G401 (cell line): ENCODE results near the gene ANKMY1. TPM values are rescaled to one million over a fixed set of nuclear protein-coding genes. Genes with fewer than 3 reads are reported as not detected.

Experiments
- DNase-seq: peaks from one replicate; pipeline ENCODE4 v3.0.0-alpha.2; 2015; ENCODE audit warnings: low spot score
- in situ Hi-C: cut with HindIII; loops from 2 replicates; pipeline ENCODE4 v1.10.0; 2016; ENCODE audit warnings: low sequenced_read_pairs, mixed read lengths
- total RNA-seq: library from RNA; depleted of rRNA; stranded (reverse); fragments of >200 nt; shearing (Covaris generic); gene quantifications from 2 replicates; pipeline ENCODE4 v1.2.3, GENCODE V29; 2014

ANKMY1 gene
- total RNA-seq, 1 experiment from 2014 or later, result 14.7 TPM

GRCh38 chr2:240512109-240512485, 45.7 kb downstream of the ANKMY1 start:
- in situ Hi-C loops, result no loop called here
- no peak for DNase-seq

GRCh38 chr2:240511351-240512108, 46.3 kb downstream of the ANKMY1 start:
- no peak for DNase-seq
- in situ Hi-C loops, result no loop called here

- no peak for DNase-seq
- in situ Hi-C loops, result no loop called here
Measured at GRCh38 chr2:240510513-240511210, 47.1 kb downstream of the ANKMY1 start.

- DNase-seq, result no peak
- in situ Hi-C loops, result no loop called here
Measured at GRCh38 chr2:240509667-240510512, 47.9 kb downstream of the ANKMY1 start.

DNA sequence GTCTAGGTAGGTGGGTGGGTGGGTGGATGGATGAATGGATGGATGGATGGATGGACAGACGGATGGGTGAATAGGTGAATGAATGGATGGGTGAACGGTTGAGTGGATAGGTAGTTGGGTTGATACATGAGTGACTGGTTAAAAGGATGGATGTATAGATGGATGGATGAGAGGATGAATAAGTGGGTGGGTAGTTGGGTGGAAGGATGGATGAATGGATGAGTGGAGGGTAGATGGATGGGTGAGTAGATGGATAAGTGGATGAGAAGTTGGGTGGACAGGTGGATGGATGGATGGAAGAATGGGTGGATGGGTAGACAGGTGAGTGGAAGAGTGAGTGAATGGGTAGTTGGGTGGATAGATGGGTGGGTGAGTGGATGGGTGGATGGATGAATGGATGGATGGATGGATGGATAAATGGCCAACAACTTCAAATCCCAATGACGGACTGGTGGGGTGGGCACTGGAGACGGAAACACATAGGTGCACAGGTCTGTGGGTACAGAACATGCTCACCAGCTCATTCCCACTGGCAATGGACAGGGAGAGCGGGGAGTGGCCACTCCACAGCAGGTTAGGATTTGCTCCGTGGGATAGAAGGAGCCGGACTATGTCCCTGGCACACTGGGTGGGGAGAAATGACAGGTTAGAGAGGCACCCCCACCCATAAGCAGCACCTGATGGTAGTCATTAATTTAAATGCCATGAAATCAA, 48.8 kb downstream of the ANKMY1 start:
- no peak for DNase-seq
- in situ Hi-C loops, result no loop called here

GRCh38 chr2:240507778-240508251, 50.0 kb downstream of the ANKMY1 start:
- no peak for DNase-seq
- in situ Hi-C loops, result no loop called here

DNA sequence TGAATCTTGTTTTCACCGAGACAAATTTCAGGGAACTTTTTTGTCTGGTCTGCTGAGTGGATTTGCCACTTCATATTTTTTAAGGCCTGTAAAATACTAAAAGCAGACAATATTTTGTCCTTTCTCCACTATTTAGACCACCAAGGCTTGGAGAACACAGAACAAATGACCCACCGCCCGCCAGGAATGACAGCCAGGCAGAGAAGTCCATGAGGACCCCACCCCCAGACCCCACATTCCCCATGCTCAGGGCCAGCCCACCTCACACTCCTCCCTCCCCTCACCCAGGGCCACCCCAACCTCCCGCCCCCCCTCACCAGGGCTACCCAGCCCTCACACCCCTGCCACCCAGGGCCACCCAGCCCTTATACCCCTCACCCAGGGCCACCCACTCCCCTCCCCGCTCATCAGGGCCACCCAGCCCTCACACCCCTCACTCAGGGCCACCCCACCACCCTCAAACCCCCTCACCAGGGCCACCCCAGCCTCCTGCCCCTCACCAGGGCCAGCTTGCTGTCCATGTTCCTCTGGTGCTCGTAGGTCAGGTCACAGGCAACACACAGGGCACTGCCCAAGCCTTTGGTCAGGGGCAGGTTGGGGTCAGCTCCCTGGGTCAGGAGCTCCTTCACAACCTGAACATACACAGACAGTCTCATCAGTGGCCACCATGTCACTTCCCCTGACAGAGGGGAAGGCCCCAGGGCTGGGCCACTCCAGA, 50.6 kb downstream of the ANKMY1 start:
- in situ Hi-C loops, result no loop called here
- DNase-seq, result no peak

DNA sequence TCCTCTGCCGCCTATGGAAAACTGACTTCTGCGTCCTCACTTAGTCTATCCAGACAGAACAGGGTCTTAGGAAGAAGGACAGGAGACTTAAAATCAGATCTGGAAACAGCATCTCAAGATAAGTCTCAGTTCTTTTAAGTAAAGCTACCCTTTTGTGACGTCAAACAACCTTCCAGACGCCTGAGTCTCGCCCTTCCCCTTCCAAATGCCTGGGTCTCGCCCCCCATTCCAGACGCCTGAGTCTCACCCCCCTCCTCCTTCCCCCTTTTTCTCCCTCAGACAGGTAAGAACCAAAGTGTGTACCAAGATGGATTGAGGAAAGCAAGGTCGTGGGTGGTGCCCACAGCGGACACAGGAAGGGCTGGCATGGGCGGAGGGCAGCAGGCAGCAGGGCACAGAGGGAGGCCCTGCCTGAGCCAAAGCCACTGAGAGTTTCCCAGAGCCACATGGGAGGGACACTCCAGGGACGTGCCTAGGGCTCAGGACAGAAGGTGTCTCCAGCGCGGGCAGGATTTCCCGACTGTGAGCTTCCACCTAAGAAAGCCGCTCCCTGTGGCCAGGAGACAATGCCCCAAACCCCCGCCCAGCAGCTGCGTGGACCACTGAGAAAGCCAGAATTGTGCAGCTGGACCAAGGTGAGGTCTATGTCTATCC, 51.3 kb downstream of the ANKMY1 start:
- in situ Hi-C loops, result no loop called here
- DNase-seq, result no peak

DNA sequence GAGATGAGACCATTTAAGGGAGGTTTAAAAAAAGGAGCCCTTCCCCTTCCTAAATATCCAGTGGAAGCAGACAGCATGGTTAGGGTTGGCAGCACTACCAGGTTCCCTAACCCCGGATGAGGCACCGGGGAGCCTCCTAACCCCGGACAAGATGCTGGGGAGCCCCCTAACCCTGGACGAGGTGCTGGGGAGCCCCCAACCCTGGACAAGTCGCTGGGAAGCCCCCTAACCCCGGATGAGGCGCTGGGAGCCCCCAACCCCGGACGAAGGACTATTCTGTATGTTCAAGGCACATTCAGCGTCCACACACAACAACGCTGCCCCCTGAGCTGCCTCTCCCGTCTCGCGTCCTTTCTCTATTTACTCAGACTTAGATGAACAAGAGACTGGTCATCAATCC, 51.9 kb downstream of the ANKMY1 start:
- DNase-seq, result no peak
- in situ Hi-C loops, result no loop called here

DNA sequence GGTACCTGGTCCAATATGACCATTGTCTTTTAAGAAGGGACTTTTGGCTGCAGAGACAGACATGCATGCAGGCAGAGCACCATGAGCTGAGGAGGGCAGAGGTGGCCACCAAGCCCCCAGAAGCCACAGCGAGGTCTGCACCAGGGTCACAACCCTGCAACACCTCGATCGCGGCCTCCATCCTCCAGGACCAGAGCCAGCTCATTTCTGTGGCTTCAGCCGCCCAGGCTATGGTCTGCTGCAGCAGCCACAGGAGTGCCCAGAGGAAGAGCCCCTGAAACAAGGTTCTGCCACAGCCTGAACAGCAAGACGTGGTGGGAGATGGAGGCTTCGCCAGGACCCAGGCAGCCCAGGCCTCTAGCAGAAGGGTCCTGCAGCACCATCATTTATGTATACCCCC, 53.9 kb downstream of the ANKMY1 start:
- in situ Hi-C loops, result no loop called here
- DNase-seq, result no peak

DNA sequence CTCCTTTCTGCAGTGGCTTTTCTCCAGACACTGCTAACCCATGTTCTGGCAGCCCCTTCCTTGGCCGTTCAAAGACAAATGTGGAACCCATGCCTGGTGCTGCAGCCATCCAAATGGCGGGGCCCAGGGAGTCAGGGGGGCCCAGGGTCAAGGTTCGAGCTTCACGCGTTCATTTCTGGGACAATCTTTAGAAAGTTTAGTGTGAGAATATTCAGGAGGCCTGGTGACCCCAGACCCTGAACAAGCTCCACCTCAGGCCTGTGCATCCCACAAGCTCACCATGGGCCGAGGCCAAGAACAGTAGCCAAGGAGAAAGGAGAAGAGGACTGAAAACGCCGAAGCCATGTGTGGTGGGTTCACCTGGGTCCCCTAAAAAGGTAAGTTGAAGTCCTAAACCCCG, 54.4 kb downstream of the ANKMY1 start:
- in situ Hi-C loops, result no loop called here
- no peak for DNase-seq

DNA sequence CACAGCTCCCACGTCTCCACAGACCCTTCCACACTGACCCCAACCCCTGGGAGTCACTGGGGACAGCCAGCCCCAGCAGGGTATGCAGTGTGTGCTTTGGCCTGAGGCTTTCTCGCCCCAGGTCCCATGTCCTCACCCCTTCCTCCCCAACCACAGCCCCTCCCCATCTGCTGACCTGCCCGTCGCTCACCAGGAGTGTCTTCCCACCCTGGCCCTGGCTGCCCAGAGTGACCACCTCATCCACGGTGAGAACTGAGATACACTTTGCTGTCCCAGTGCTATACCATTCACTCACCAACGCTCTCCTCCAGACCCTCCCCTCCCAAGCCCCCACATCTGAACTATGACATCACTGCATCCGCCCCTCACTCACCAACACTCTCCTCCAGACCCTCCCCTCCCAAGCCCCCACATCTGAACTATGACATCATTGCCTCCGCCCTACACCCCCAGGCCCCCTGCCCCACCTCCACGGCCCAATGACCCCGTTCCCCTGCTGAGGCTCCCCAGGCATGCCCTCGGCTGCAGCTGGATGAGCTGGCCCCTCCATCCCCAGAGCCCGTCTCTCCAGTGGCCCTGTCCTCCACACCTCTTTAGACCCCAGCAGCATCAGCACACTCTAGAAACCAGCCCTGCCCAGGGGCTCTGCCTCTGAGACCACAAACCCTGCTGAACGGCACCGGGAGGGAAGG, 55.2 kb downstream of the ANKMY1 start:
- in situ Hi-C loops, result no loop called here
- DNase-seq, result no peak

DNA sequence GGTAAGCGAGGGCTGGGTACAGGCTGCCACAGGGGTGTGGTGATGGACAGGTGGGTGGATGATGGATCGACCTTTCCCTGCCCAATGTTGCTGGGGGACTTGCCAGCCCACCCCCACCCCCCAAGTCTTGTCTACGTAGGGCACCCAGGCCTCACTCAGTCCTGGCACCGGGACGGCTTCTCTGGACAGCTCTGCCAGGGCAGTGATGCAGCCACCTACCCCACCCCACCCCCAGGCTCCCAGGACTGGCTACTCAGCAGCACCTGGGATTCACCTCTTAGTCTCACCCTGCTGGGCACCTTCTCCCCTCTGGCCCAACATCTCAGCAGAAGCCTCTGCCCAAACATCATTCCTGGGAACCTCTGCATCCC, 55.7 kb downstream of the ANKMY1 start:
- in situ Hi-C loops, result no loop called here
- DNase-seq, result no peak

- DNase-seq, result no peak
- in situ Hi-C loops, result no loop called here
Measured at GRCh38 chr2:240501531-240501991, 56.2 kb downstream of the ANKMY1 start.

DNA sequence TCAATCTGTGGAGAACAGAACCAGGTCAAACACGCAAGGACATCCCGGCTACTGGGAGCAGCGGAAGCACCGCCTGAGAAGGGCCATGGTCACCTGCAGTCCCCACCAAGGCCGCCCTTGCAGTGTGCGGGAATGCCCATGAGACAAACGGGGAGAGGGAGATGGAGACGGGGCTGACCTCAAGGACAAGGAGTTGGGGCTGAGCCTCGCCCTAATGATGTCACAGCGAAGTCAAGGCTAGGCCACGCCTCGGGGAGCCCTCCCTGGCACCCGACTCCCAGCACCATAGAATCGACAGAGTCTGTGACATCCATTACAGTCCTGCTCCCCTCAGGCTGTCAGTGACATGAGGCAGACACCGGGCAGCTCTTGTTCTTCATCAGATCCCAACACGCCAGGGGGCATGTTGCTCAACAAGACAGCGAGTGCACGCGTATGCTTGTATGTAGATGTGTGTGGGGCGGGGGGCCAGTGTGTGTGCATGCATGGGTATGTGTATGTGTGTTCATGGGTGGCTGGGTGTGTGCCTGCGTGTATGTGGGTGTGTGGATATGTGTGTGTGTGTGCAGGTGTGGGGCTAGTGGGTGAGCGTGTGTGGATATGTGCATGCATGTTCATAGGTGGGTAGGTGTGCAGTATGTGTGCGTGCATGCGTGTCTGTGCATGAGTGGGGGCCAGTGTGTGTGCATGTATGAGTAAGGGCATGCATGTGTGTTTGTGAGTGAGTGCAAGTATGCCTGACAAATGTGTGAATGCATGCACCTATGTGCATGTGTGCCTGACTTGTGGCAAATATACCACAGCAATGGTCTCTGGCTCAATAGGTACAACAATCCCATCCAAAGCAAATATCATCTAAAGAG, 57.0 kb downstream of the ANKMY1 start:
- in situ Hi-C loops, result no loop called here
- DNase-seq, result no peak

GRCh38 chr2:240499309-240500301, 58.2 kb downstream of the ANKMY1 start:
- in situ Hi-C loops, result no loop called here

More at GRCh38 chr2:240499309-240500301, 58.2 kb downstream of the ANKMY1 start:
- DNase-seq, result no peak
